Measurements from ENCODE around the gene SLC38A6. TPM values are rescaled to one million over a fixed set of nuclear protein-coding genes. Genes with fewer than 3 reads are reported as not detected.

The SLC38A6 gene
- total and polyA plus RNA-seq, 9 of the 15 experiments (the other 6 are each of a cell fraction or from before 2014, with no cell fraction given): 9.8 to 40.3 (median 17.6) TPM

GRCh38 chr14:60981633-60982455 lies 799 bp downstream of the SLC38A6 start (continued):
- TF ChIP-seq RNF219 (CRISPR knock-in tag; IDR thresholded peaks at IDR 0.05): no peak
- TF ChIP-seq CBFA2T3 (IDR thresholded peaks at IDR 0.05): peak; percentile 36
- TF ChIP-seq FOS (IDR thresholded peaks at IDR 0.05; ENCODE audit: extremely low read depth, insufficient read length): no peak
- no peak for TF ChIP-seq MEF2A (IDR thresholded peaks at IDR 0.05; ENCODE audit: control insufficient read depth, low read depth, low read length)
- peak; percentile 76 for TF ChIP-seq ZNF766 (CRISPR knock-in tag; conservative IDR thresholded peaks at IDR 0.05)
- TF ChIP-seq MAZ (CRISPR knock-in tag; conservative IDR thresholded peaks at IDR 0.05 in 1 of 2, IDR thresholded peaks at IDR 0.05 in 1 of 2): peak in 1 of 2 experiments; percentile 17; a peak in 1 of 4 replicates
- no peak for TF ChIP-seq SETDB1 (IDR thresholded peaks at IDR 0.05; ENCODE audit: low read length)
- peak; percentile 59 for TF ChIP-seq POLR2H (tag; IDR thresholded peaks at IDR 0.05; ENCODE audit: low read depth)
- no peak for TF ChIP-seq HEY1 (CRISPR knock-in tag; IDR thresholded peaks at IDR 0.05; ENCODE audit: borderline replicate concordance)
- 0 out of 2 replicates have a peak, but pooled peaks have one; percentile 12 for TF ChIP-seq CREM (IDR thresholded peaks at IDR 0.05; ENCODE audit: low read depth)
- TF ChIP-seq SUPT5H (IDR thresholded peaks at IDR 0.05): no peak
- TF ChIP-seq ZNF316 (IDR thresholded peaks at IDR 0.05): peak; percentile 97
- TF ChIP-seq DLX4 (CRISPR knock-in tag; IDR thresholded peaks at IDR 0.05): no peak
- no peak for TF ChIP-seq PYGO2 (tag; IDR thresholded peaks at IDR 0.05)
- TF ChIP-seq ZNF589 (CRISPR knock-in tag; IDR thresholded peaks at IDR 0.05; ENCODE audit: low read depth): 0 out of 2 replicates have a peak, but pooled peaks have one; percentile 28
- TF ChIP-seq TBP (optimal IDR thresholded peaks at IDR 0.05; ENCODE audit: low read depth, low read length): peak; percentile 44
- TF ChIP-seq ZNF586 (CRISPR knock-in tag; conservative IDR thresholded peaks at IDR 0.05): no peak
- peak; percentile 26; the same call in 1 of the 2 replicates for TF ChIP-seq POLR2AphosphoS5 (IDR thresholded peaks at IDR 0.05; ENCODE audit: control insufficient read depth, insufficient read depth, low read depth, low read length)
- no peak for TF ChIP-seq ZNF444 (CRISPR knock-in tag; IDR thresholded peaks at IDR 0.05)
- TF ChIP-seq KDM5B (IDR thresholded peaks at IDR 0.05; ENCODE audit: insufficient replicate concordance, low read depth, low read length): no peak
- no peak for TF ChIP-seq ZBTB17 (CRISPR knock-in tag; IDR thresholded peaks at IDR 0.05)
- TF ChIP-seq TOE1 (IDR thresholded peaks at IDR 0.05; ENCODE audit: borderline replicate concordance): peak; percentile 69
- no peak for TF ChIP-seq TOE1 (CRISPR knock-in tag; IDR thresholded peaks at IDR 0.05; ENCODE audit: borderline replicate concordance, low read depth)
- peak; percentile 61; the same call in 1 of the 2 replicates for TF ChIP-seq JUND (IDR thresholded peaks at IDR 0.05; ENCODE audit: borderline replicate concordance, low read depth, low read length)
- peak; percentile 18; the same call in 1 of the 3 replicates for TF ChIP-seq JUND (tag; IDR thresholded peaks at IDR 0.05; ENCODE audit: borderline replicate concordance, low read depth, low read length)
- TF ChIP-seq JUNB (CRISPR knock-in tag; conservative IDR thresholded peaks at IDR 0.05): no peak
- TF ChIP-seq TAF7 (tag; IDR thresholded peaks at IDR 0.05): peak; percentile 52
- no peak for TF ChIP-seq ZNF282 (CRISPR knock-in tag; IDR thresholded peaks at IDR 0.05)

Measured in K562 (cell line).